ENCODE data around the gene KRT79.

DNA sequence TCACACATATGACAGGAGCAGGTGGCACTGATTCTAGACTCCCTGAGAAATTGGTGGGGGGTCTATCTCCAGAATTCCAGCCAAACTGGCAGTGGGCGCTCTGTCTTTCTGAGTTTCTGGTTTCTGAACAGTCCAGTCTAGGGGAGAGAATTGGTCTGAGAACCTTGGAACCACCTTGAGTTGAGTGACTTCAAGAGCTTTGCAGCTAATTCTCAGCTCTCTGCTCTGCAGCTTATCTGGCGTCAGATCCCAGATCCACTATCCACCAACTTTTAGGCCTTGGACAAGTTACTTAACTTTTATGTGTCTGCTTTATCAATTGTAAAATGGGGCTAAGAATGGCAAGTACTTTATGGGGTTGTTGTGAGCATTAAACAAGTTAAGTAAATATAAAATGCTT is 55.3 kb downstream of the KRT79 start:
- TF ChIP-seq, protein P1, sequence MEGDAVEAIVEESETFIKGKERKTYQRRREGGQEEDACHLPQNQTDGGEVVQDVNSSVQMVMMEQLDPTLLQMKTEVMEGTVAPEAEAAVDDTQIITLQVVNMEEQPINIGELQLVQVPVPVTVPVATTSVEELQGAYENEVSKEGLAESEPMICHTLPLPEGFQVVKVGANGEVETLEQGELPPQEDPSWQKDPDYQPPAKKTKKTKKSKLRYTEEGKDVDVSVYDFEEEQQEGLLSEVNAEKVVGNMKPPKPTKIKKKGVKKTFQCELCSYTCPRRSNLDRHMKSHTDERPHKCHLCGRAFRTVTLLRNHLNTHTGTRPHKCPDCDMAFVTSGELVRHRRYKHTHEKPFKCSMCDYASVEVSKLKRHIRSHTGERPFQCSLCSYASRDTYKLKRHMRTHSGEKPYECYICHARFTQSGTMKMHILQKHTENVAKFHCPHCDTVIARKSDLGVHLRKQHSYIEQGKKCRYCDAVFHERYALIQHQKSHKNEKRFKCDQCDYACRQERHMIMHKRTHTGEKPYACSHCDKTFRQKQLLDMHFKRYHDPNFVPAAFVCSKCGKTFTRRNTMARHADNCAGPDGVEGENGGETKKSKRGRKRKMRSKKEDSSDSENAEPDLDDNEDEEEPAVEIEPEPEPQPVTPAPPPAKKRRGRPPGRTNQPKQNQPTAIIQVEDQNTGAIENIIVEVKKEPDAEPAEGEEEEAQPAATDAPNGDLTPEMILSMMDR (IDR thresholded peaks at IDR 0.05): no peak
- no peak for TF ChIP-seq POLR2AphosphoS5 (IDR thresholded peaks at IDR 0.05)
